ENCODE results near the gene PARVA.

PARVA gene

GRCh38 chr11:12534549-12534948 lies 157.2 kb downstream of the PARVA start:
- no peak for DNase-seq

- no peak for DNase-seq
Observed at GRCh38 chr11:12535321-12535720, 157.9 kb downstream of the PARVA start.

- no peak for DNase-seq
Observed at GRCh38 chr11:12536566-12536965, 159.2 kb downstream of the PARVA start.

- DNase-seq: peak; percentile 35
Observed at GRCh38 chr11:12537778-12538401, 160.5 kb downstream of the PARVA start.

- no peak for DNase-seq
Observed at GRCh38 chr11:12538889-12539421, 161.6 kb downstream of the PARVA start.

- DNase-seq: no peak
Observed at GRCh38 chr11:12539572-12539971, 162.2 kb downstream of the PARVA start.

- DNase-seq: no peak
Observed at GRCh38 chr11:12540075-12540680, 162.8 kb downstream of the PARVA start.

GRCh38 chr11:12540913-12541582 lies 163.7 kb downstream of the PARVA start:
- no peak for DNase-seq

GRCh38 chr11:12541583-12542151 lies 164.3 kb downstream of the PARVA start:
- DNase-seq: no peak

- DNase-seq: no peak
Observed at GRCh38 chr11:12542186-12542935, 165.0 kb downstream of the PARVA start.

- DNase-seq: no peak
Observed at GRCh38 chr11:12543596-12544415, 166.4 kb downstream of the PARVA start.

GRCh38 chr11:12544986-12545775 lies 167.8 kb downstream of the PARVA start:
- DNase-seq: no peak

GRCh38 chr11:12546122-12546521 lies 168.8 kb downstream of the PARVA start:
- DNase-seq: no peak

GRCh38 chr11:12546660-12547059 lies 169.3 kb downstream of the PARVA start:
- no peak for DNase-seq

GRCh38 chr11:12547953-12548650 lies 170.7 kb downstream of the PARVA start:
- DNase-seq: no peak

GRCh38 chr11:12552692-12553091 lies 175.3 kb downstream of the PARVA start:
- DNase-seq: no peak

- no peak for DNase-seq
Observed at GRCh38 chr11:12554122-12554521, 176.8 kb downstream of the PARVA start.

- DNase-seq: no peak
Observed at GRCh38 chr11:12556155-12556554, 178.8 kb downstream of the PARVA start.

- no peak for DNase-seq
Observed at GRCh38 chr11:12556788-12557384, 179.5 kb downstream of the PARVA start.

- no peak for DNase-seq
Observed at GRCh38 chr11:12559011-12559410, 181.6 kb downstream of the PARVA start.
